ENCODE measurements around the gene SCEL. TPM values are rescaled to one million over a fixed set of nuclear protein-coding genes. Genes with fewer than 3 reads are reported as not detected.

SCEL gene
- total RNA-seq, 2 donors from 2014 or later = 2.2 to 2.3 TPM

DNA sequence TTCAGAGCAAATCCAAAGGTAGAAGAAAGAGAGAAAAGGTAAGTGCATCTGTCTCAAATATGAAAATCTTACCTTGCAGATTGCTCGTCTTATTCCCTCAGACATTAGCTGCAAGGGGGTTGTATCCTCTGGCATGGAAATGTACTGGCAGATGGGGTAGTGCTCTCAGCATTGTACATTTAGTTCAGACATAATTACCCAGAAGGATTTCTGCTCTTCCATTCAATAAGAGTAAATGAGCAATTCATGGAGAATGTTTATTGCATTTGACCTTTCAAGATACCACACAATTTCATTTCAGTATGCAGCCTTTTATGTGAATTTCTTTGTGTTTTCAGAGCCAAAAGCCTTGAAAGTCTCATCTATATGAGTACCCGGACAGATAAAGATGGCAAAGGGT is 63.8 kb downstream of the SCEL start:
- no peaks in the 10 kb centered on the region for H3K4me1 ChIP-seq
- TF ChIP-seq, protein P1, sequence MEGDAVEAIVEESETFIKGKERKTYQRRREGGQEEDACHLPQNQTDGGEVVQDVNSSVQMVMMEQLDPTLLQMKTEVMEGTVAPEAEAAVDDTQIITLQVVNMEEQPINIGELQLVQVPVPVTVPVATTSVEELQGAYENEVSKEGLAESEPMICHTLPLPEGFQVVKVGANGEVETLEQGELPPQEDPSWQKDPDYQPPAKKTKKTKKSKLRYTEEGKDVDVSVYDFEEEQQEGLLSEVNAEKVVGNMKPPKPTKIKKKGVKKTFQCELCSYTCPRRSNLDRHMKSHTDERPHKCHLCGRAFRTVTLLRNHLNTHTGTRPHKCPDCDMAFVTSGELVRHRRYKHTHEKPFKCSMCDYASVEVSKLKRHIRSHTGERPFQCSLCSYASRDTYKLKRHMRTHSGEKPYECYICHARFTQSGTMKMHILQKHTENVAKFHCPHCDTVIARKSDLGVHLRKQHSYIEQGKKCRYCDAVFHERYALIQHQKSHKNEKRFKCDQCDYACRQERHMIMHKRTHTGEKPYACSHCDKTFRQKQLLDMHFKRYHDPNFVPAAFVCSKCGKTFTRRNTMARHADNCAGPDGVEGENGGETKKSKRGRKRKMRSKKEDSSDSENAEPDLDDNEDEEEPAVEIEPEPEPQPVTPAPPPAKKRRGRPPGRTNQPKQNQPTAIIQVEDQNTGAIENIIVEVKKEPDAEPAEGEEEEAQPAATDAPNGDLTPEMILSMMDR (IDR thresholded peaks at IDR 0.05) = no peak
- no peak overlapping the region for H3K9ac ChIP-seq (ENCODE audit: low read depth in 2 of 2, low read length in 2 of 2)
- DNase-seq = no peak
- intact Hi-C loops (cut with DNase I) = no loop called here
- H3K4me3 ChIP-seq = no peak overlapping the region
- H3K36me3 ChIP-seq = no peaks in the 10 kb centered on the region
- no peaks in the 10 kb centered on the region for H3K27me3 ChIP-seq
- H3K27ac ChIP-seq = no peak overlapping the region
- no peaks in the 10 kb centered on the region for H3K9me3 ChIP-seq

DNA sequence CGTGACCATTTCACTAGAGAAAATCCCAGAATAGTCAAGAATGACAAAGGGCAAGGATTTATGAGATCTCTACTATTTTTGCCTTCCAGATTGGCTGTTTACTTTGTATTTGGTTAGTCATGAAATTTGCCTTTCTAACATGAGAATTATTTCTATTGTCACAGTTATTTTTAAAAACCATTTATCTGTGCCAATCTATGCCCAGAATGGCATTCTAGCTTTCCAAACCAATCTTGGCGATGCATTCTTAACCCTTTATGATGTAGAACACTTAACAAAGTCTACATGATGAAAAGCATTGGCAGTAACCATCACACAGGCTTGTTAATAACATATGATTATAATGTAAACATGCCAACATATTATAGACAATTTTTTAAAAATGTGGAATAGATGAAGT is 65.2 kb downstream of the SCEL start:
- intact Hi-C loops (cut with DNase I) = no loop called here
- Histone ChIP-seq H3K4me1 (no peaks in the 10 kb centered on the region), H3K4me3 (no peak overlapping the region), H3K9ac (ENCODE audit: low read depth in 2 of 2, low read length in 2 of 2) (no peak overlapping the region), H3K27me3 (no peaks in the 10 kb centered on the region), H3K36me3 (no peaks in the 10 kb centered on the region), H3K27ac (no peak overlapping the region), H3K9me3 (no peaks in the 10 kb centered on the region)
- TF ChIP-seq, protein P1 (IDR thresholded peaks at IDR 0.05) = no peak
- DNase-seq = no peak

DNA sequence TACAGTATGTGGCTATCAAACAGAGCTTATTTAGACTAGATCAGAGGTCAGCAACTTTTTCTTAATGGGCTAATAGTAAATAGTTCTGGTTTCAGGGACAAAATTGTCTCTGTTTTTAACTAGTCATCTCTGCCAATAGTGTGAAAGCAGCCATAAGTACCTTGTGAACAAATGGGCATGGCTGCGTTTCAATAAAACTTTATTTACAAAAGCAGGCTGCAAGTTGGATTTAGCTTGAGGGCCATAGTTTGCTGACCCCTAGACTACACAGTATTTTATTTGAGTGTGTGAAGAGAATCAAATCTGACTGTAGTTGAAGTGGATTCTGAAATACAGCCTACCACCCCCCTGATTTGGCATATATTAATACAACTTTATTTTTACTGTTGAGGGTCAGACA is 75.6 kb downstream of the SCEL start:
- intact Hi-C loops (cut with DNase I) = no loop called here
- H3K27ac ChIP-seq = no peak overlapping the region
- no peak for DNase-seq
- H3K4me1 ChIP-seq = no peaks in the 10 kb centered on the region
- H3K9ac ChIP-seq (ENCODE audit: low read depth in 2 of 2, low read length in 2 of 2) = no peak overlapping the region
- no peak overlapping the region for H3K4me3 ChIP-seq
- H3K9me3 ChIP-seq = no peaks in the 10 kb centered on the region
- H3K36me3 ChIP-seq = no peaks in the 10 kb centered on the region
- H3K27me3 ChIP-seq = no peaks in the 10 kb centered on the region
- TF ChIP-seq, protein P1 (IDR thresholded peaks at IDR 0.05) = no peak

DNA sequence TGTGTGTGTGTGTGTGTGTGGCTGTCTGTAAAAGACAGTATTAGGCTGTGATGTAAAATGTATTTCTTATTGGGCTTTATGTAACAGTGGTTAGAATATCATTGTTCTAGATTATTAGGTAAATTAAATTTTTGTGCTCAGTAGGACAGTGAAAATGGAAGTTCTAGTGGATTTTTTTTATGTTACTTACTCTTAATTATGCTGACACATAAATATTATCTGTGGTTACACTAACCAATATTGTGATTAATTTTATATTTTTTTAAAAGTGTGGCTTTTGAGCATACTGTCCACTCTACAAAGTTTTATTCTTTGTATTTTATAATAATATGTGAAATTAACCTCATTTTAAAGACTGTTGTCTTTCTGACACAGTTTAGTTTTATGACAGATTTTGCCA is 80.5 kb downstream of the SCEL start:
- H3K27me3 ChIP-seq = no peaks in the 10 kb centered on the region
- TF ChIP-seq, protein P1 (IDR thresholded peaks at IDR 0.05) = no peak
- H3K36me3 ChIP-seq = no peaks in the 10 kb centered on the region
- H3K9me3 ChIP-seq = no peaks in the 10 kb centered on the region
- H3K27ac ChIP-seq = no peak overlapping the region
- no peaks in the 10 kb centered on the region for H3K4me1 ChIP-seq
- H3K4me3 ChIP-seq = no peak overlapping the region
- no peak for DNase-seq
- no peak overlapping the region for H3K9ac ChIP-seq (ENCODE audit: low read depth in 2 of 2, low read length in 2 of 2)
- intact Hi-C loops (cut with DNase I) = no loop called here

DNA sequence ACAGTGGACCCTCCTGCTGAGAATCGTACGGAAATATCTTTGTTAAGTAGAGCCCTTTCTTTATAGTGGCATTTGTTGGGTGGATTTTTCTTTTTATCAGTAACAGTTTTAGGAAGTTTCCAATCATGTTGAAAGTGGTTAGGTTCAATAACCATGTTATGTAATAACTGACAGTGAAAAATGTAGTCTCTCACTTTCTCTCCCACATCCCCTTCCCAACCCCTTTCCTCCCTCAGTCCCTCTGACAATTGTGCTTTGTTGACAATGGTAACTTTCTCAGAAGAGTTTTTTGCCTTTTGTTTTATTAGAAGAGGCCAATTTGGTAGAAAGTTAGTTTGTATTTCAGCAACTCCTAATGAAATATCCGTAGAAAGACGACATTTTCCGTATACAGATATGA is 84.1 kb downstream of the SCEL start:
- intact Hi-C loops (cut with DNase I) = no loop called here
- Histone ChIP-seq H3K27ac (no peak overlapping the region), H3K9me3 (no peaks in the 10 kb centered on the region), H3K4me1 (no peaks in the 10 kb centered on the region), H3K4me3 (no peak overlapping the region), H3K27me3 (no peaks in the 10 kb centered on the region), H3K36me3 (no peaks in the 10 kb centered on the region), H3K9ac (ENCODE audit: low read depth in 2 of 2, low read length in 2 of 2) (no peak overlapping the region)
- TF ChIP-seq, protein P1 (IDR thresholded peaks at IDR 0.05) = no peak
- DNase-seq = no peak

DNA sequence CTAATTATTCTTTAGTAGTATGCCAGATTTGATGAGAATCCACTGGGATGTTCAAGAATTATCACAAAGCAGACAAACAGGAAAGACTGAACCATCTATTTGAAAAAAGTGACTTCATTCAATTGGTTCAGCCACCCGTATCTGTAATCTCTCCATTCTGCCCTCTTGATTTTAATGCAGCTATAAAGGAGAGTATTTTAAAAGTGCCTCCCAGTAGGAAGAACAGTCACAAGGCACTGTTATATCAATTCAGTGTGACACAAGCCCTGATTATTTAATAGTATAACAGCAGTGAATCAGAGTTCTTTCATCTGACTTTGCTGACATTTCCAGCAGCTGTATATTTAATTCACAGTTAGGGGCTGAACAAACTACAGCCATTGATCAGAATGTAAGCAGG is 84.6 kb downstream of the SCEL start:
- Histone ChIP-seq H3K4me3 (no peak overlapping the region), H3K4me1 (no peaks in the 10 kb centered on the region), H3K27me3 (no peaks in the 10 kb centered on the region), H3K36me3 (no peaks in the 10 kb centered on the region), H3K9me3 (no peaks in the 10 kb centered on the region), H3K9ac (ENCODE audit: low read depth in 2 of 2, low read length in 2 of 2) (no peak overlapping the region), H3K27ac (no peak overlapping the region)
- intact Hi-C loops (cut with DNase I) = no loop called here
- TF ChIP-seq, protein P1 (IDR thresholded peaks at IDR 0.05) = no peak
- no peak for DNase-seq
